Subcutaneous abdominal adipose tissue (tissue), 5 donors: ENCODE data around the gene PLS3.

ENCODE experiments used
- H3K27ac ChIP-seq: one replicate; pipeline ENCODE4 v1.7.0; 2013; ENCODE audit warnings: low read depth, mild to moderate bottlenecking, inconsistent platforms, low read length, moderate library complexity
- H3K27me3 ChIP-seq, 5 donors: one replicate each; pipeline ENCODE4 v1.7.0; 2013; ENCODE audit warnings: low read length in 5 of 5, inconsistent platforms in 1 of 5; ENCODE audit not compliant: control insufficient read depth in 5 of 5, insufficient read depth in 4 of 5
- H3K36me3 ChIP-seq, 5 donors: one replicate each; pipeline ENCODE4 v1.7.0; 2013; ENCODE audit warnings: low read length in 5 of 5; ENCODE audit not compliant: control insufficient read depth in 5 of 5, insufficient read depth in 5 of 5
- H3K4me1 ChIP-seq, 5 donors: one replicate each; pipeline ENCODE4 v1.7.0; 2013; ENCODE audit warnings: low read length in 5 of 5, mild to moderate bottlenecking in 3 of 5, moderate library complexity in 1 of 5; ENCODE audit not compliant: control insufficient read depth in 5 of 5, insufficient read depth in 5 of 5
- H3K4me3 ChIP-seq, 5 donors: one replicate each; pipeline ENCODE4 v1.7.0; 2013; ENCODE audit warnings: low read length in 5 of 5, low read depth in 1 of 5
- H3K9ac ChIP-seq, 5 donors: one replicate each; pipeline ENCODE4 v1.7.0; 2013; ENCODE audit warnings: low read length in 5 of 5, mild to moderate bottlenecking in 4 of 5, moderate library complexity in 3 of 5
- H3K9me3 ChIP-seq, 5 donors: one replicate each; pipeline ENCODE4 v1.7.0; 2013; ENCODE audit warnings: low read length in 5 of 5; ENCODE audit not compliant: control insufficient read depth in 5 of 5
- donor health status: healthy.
- donor health status: healthy.
- donor health status: healthy.
- donor health status: healthy.
- donor health status: healthy.

Gene PLS3

DNA sequence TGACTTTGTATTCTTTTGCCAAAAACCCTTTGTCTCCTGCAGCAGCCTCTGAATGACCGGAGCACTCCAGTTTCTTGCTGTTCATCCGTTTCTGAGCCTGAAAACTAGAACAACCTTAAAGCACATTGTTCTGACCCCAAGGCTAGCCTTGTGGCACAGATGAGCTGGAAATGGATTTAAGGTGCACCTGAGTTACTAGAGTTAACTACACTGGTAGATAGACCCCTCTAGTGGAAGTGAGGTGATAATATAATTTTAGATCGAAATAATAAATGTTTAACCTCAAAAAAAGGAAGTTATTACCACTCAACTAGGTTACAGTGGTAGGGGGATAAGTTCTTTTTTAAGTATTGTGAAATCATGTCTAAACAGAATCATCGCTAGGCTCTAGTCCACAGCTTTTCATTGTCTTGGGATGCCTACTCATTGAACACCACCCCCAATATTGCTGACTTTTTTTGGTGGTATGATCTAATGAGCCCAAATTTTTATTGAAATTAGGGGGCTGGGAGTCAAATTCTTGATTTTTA is 2.7 kb downstream of the PLS3 start:
- peak overlapping the region in 1 of 5 donors; percentile 32 for H3K9ac ChIP-seq
- H3K27me3 ChIP-seq = peaks cover 5 to 31% (median 21%) of the 10 kb centered on the region in 5 donors
- peaks cover 0 to 34% (median 14%) of the 10 kb centered on the region in 5 donors for H3K4me1 ChIP-seq
- H3K9me3 ChIP-seq = no peaks in the 10 kb centered on the region
- peak overlapping the region in 1 of 5 donors; percentile 0 for H3K4me3 ChIP-seq
- H3K36me3 ChIP-seq = no peaks in the 10 kb centered on the region
- H3K27ac ChIP-seq = peak overlapping the region; percentile 91

DNA sequence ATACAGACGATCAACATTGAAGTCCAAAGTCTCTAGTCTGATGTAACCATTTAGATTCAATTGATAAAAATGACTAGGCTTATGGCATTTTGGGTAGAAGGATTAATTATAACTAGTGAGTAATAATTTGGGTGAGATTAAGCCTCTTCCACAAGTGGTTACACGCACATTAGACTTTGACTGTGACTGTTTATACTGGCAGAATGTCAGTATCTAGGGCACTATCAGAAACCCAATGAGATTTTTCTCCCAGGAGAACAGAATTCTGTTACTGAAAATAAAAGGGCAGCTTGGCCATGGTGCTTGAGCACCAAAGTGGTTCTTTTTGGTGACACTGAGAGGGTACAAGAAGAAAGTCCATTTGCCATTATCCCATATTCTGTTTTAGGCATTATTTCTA is 3.3 kb downstream of the PLS3 start:
- H3K9me3 ChIP-seq = no peaks in the 10 kb centered on the region
- H3K4me1 ChIP-seq = peaks cover 0 to 34% (median 14%) of the 10 kb centered on the region in 5 donors
- H3K4me3 ChIP-seq = no peak overlapping the region
- H3K27ac ChIP-seq = peak overlapping the region; percentile 91
- peaks cover 5 to 31% (median 21%) of the 10 kb centered on the region in 5 donors for H3K27me3 ChIP-seq
- peak overlapping the region in 1 of 5 donors; percentile 18 for H3K9ac ChIP-seq
- no peaks in the 10 kb centered on the region for H3K36me3 ChIP-seq

DNA sequence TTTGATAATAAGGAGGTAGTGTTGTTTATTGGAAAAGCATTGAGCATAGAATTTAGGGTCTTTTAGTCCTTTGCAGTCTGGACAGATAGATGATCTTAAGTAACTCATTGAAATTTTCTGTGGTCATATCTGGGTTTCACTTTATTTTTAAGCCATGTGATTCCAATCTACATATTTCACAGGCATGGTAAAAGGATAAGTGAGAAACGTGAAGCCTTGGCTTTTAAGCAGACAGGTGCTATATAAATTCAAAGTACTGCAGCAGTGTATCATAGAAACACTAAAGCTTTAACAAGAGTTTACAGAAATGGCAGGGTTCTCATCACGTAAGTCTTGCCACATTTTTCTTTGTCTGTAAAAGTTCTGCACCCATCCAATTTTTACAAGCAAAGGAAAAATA is 4.9 kb downstream of the PLS3 start:
- H3K27ac ChIP-seq = peak overlapping the region; percentile 91
- peaks cover 5 to 25% (median 15%) of the 10 kb centered on the region in 5 donors for H3K27me3 ChIP-seq
- no peaks in the 10 kb centered on the region for H3K9me3 ChIP-seq
- peaks cover 0 to 23% (median 8%) of the 10 kb centered on the region in 5 donors for H3K4me1 ChIP-seq
- no peak overlapping the region for H3K4me3 ChIP-seq
- H3K36me3 ChIP-seq = no peaks in the 10 kb centered on the region
- H3K9ac ChIP-seq = no peak overlapping the region

DNA sequence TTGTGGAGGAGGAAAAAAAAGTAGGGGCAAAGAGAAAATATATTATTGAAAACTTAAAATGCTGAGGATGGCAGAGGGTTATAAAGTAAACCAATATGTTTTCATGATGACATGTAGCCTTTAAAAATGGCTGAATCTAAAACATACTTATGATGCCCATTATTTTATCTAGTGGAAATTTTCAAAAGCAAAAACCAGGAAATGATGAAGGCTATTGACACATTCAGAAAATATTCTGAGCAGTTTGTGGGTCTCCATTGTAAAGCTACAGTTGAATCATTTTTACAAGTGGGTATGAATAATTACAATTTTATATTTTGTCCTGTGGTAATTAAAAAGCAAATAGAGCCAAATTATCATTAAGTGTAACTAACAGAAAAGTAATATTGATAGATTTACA is 10.7 kb downstream of the PLS3 start:
- Histone ChIP-seq H3K36me3 (peaks cover 0 to 4% (median 0%) of the 10 kb centered on the region in 5 donors), H3K9me3 (no peaks in the 10 kb centered on the region), H3K27ac (no peak overlapping the region), H3K4me3 (no peak overlapping the region), H3K27me3 (peaks cover 0 to 6% (median 0%) of the 10 kb centered on the region in 5 donors), H3K9ac (no peak overlapping the region), H3K4me1 (peaks cover 0 to 6% (median 0%) of the 10 kb centered on the region in 5 donors)

DNA sequence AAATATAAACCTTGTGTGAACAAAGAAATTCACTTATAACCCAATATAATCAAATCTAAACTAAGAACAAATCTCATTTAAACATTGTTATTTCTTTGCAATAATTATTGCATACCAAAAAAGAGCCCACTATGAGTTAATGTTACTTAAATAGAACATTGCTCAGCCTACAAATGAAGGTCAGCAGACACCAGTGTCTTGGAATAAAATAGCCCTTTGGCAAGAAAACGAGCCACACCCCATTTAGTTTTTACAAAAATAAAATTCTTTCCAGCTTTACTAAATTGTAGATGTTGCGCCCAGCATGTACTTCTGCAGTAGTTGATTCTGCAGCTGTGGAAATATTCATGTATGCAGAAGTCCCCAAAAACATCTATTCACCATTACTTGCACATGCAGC is 12.2 kb downstream of the PLS3 start:
- Histone ChIP-seq H3K4me1 (peaks cover 0 to 6% (median 0%) of the 10 kb centered on the region in 5 donors), H3K27ac (peak overlapping the region; percentile 23), H3K27me3 (peaks cover 0 to 3% (median 0%) of the 10 kb centered on the region in 5 donors), H3K9ac (no peak overlapping the region), H3K4me3 (no peak overlapping the region), H3K9me3 (no peaks in the 10 kb centered on the region), H3K36me3 (peaks cover 0 to 4% (median 0%) of the 10 kb centered on the region in 5 donors)

DNA sequence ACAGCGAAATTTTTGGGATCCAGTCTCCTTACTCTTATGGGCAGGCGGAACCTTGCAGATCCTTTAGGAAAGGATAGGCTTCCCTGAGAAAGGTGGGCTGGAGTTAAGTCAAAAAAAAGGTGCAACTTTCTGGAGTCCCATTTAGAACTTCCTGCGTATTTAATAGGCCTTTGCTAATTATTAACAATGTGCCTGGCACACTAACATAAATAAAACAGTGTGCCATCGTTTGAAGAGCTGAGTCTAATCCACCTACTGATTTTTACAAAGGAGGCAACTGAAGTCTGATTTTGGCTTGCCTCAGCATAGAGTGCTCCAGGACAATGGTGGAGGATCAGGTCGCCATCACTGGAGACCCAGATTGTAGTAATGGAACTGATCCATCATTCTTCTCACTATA is 15.7 kb downstream of the PLS3 start:
- H3K36me3 ChIP-seq = peaks cover 0 to 4% (median 0%) of the 10 kb centered on the region in 5 donors
- no peak overlapping the region for H3K27ac ChIP-seq
- no peak overlapping the region for H3K4me3 ChIP-seq
- no peaks in the 10 kb centered on the region for H3K9me3 ChIP-seq
- H3K9ac ChIP-seq = no peak overlapping the region
- no peaks in the 10 kb centered on the region for H3K27me3 ChIP-seq
- peaks cover 0 to 6% (median 0%) of the 10 kb centered on the region in 5 donors for H3K4me1 ChIP-seq

DNA sequence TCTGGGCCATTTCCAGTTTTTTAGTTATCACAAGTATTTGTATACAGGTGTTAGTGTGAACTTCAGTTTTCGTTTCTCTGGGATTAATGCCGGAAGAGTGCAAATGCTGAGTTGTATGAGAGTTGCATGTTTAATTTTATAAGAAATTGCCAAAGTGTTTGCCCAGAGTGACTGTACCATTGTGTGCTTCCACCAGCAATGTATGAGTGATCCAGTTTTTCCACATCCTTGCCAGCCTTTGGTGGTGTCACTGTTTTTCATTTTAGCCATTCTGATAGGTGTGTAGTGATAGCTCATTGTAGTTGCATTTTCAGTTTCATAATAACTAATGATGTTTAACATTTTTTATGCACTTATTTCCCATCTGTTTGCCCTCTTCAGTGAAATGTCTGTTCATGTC is 18.4 kb downstream of the PLS3 start:
- Histone ChIP-seq H3K27me3 (peaks cover 0 to 5% (median 3%) of the 10 kb centered on the region in 5 donors), H3K4me1 (peaks cover 0 to 13% (median 6%) of the 10 kb centered on the region in 5 donors), H3K27ac (no peak overlapping the region)

DNA sequence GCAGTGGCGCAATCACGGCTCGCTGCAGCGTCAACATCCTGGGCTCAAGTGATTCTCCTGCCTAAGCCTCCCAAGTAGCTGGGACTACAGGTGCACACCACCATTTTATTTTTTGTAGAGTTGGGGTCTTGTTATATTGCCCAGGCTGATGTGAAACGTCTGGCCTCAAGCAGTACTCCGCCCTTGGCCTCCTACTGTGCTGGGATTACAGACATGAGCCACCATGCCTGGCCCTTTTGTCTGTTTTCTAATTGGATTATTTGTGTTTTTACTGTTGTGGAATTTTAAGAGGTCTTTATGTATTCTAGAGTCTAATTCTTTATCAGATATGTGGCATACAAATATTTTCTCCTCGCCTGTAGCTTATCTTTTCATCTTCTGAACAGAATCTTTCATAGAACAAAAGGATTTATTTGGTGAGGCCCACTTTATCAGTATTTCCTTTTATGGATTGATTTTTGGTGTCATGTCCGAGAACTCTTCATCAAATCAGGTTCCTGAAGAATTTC is 18.9 kb downstream of the PLS3 start:
- Histone ChIP-seq H3K27me3 (peaks cover 0 to 5% (median 3%) of the 10 kb centered on the region in 5 donors), H3K27ac (no peak overlapping the region), H3K4me1 (peaks cover 0 to 13% (median 6%) of the 10 kb centered on the region in 5 donors), H3K9ac (no peak overlapping the region), H3K36me3 (peaks cover 0 to 4% (median 0%) of the 10 kb centered on the region in 5 donors), H3K4me3 (no peak overlapping the region), H3K9me3 (no peaks in the 10 kb centered on the region)

More for the DNA sequence above, 18.4 kb downstream of the PLS3 start:
- H3K4me3 ChIP-seq = no peak overlapping the region
- H3K9ac ChIP-seq = no peak overlapping the region
- no peaks in the 10 kb centered on the region for H3K9me3 ChIP-seq
- H3K36me3 ChIP-seq = peaks cover 0 to 4% (median 0%) of the 10 kb centered on the region in 5 donors

DNA sequence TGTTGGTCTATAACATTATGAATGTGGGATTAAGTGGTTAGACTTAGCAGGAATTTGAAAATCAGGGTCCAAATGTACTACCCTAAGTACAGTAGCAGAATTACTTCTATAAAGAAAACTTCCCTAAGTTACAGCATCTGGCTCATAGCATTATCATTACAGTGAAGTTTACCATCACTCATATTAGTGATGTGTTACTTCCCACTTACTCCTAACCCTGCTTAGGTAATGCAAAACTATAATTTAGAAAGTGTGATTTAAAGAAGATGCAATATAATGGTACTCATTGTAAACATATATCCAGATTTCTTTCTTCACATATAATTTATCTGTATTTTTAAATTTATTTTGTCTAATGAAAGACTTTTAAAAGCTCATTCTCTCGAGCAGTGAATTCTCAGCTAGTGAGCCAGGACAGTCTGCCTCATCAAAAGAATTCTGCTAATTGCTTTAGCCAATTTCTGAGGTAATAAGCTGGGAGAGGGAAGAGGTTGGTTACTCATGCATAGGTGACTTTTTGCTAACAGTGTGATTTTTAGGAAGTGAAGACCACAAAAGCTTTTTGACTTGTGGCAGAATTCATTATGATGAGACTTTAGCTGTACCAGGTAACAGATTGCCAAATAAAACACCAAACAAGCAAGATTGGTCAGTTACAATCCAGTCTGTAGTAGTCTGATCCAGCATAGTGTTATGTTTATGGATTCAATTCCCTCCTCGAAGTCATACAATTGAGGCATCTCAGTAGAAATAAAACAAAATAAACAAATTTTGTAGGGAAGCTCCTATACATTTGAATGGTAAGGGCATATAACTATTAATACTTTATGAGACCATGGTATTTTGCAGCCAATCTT is 21.0 kb downstream of the PLS3 start:
- peaks cover 0 to 5% (median 3%) of the 10 kb centered on the region in 5 donors for H3K27me3 ChIP-seq

More for the DNA sequence above, 21.0 kb downstream of the PLS3 start:
- Histone ChIP-seq H3K9ac (no peak overlapping the region), H3K4me3 (no peak overlapping the region), H3K27ac (peak overlapping the region; percentile 79), H3K9me3 (no peaks in the 10 kb centered on the region), H3K36me3 (no peaks in the 10 kb centered on the region), H3K4me1 (peaks cover 0 to 13% (median 6%) of the 10 kb centered on the region in 5 donors)
